Measurements from ENCODE around the gene ERBIN.

Gene ERBIN

GRCh38 chr5:66129144-66129543, 202.8 kb downstream of the ERBIN start:
- no peak for TF ChIP-seq CTCF (conservative IDR thresholded peaks at IDR 0.05; ENCODE audit: low read depth, low read length)
- Histone ChIP-seq H3K9ac (no peak overlapping the region), H3K4me2 (no peak overlapping the region), H3K27ac (no peak overlapping the region), H3K79me2 (ENCODE audit: insufficient read depth, low read depth) (no peaks in the 10 kb centered on the region), H3K4me3 (IDR thresholded peaks at IDR 0.05; ENCODE audit: insufficient read depth, low read depth, low read length) (no peak overlapping the region), H2AFZ (ENCODE audit: low read depth) (no peak overlapping the region), H3K27me3 (ENCODE audit: insufficient read depth, low read depth) (no peaks in the 10 kb centered on the region), H4K20me1 (ENCODE audit: insufficient read depth) (no peaks in the 10 kb centered on the region), H3K4me1 (ENCODE audit: low read depth, poor library complexity, severe bottlenecking) (no peaks in the 10 kb centered on the region), H3K36me3 (ENCODE audit: insufficient read depth) (no peaks in the 10 kb centered on the region)

- H3K27ac ChIP-seq: no peak overlapping the region
- H3K4me3 ChIP-seq (IDR thresholded peaks at IDR 0.05; ENCODE audit: insufficient read depth, low read depth, low read length): no peak overlapping the region
- no peaks in the 10 kb centered on the region for H3K79me2 ChIP-seq (ENCODE audit: insufficient read depth, low read depth)
- no peak overlapping the region for H3K9ac ChIP-seq
- no peak overlapping the region for H3K4me2 ChIP-seq
- H4K20me1 ChIP-seq (ENCODE audit: insufficient read depth): no peaks in the 10 kb centered on the region
- H3K4me1 ChIP-seq (ENCODE audit: low read depth, poor library complexity, severe bottlenecking): no peaks in the 10 kb centered on the region
- TF ChIP-seq CTCF (conservative IDR thresholded peaks at IDR 0.05; ENCODE audit: low read depth, low read length): no peak
- no peaks in the 10 kb centered on the region for H3K36me3 ChIP-seq (ENCODE audit: insufficient read depth)
- H2AFZ ChIP-seq (ENCODE audit: low read depth): no peak overlapping the region
- H3K27me3 ChIP-seq (ENCODE audit: insufficient read depth, low read depth): no peaks in the 10 kb centered on the region
Measured at GRCh38 chr5:66130493-66130892, 204.1 kb downstream of the ERBIN start.
